Subcutaneous abdominal adipose tissue (tissue), 5 donors: ENCODE data around the gene POLR1B.
"Not testable (repeated sequence)": the region's sequence is repeated elsewhere in the genome, so short reads cannot be mapped to it uniquely, and the experiment has no call there.

Experiments used
- H3K27ac ChIP-seq: one replicate; pipeline ENCODE4 v1.7.0; 2013; ENCODE audit warnings: low read depth, mild to moderate bottlenecking, inconsistent platforms, low read length, moderate library complexity
- H3K27me3 ChIP-seq, 5 donors: one replicate each; pipeline ENCODE4 v1.7.0; 2013; ENCODE audit warnings: low read length in 5 of 5, inconsistent platforms in 1 of 5; ENCODE audit not compliant: control insufficient read depth in 5 of 5, insufficient read depth in 4 of 5
- H3K36me3 ChIP-seq, 5 donors: one replicate each; pipeline ENCODE4 v1.7.0; 2013; ENCODE audit warnings: low read length in 5 of 5; ENCODE audit not compliant: control insufficient read depth in 5 of 5, insufficient read depth in 5 of 5
- H3K4me1 ChIP-seq, 5 donors: one replicate each; pipeline ENCODE4 v1.7.0; 2013; ENCODE audit warnings: low read length in 5 of 5, mild to moderate bottlenecking in 3 of 5, moderate library complexity in 1 of 5; ENCODE audit not compliant: control insufficient read depth in 5 of 5, insufficient read depth in 5 of 5
- H3K4me3 ChIP-seq, 5 donors: one replicate each; pipeline ENCODE4 v1.7.0; 2013; ENCODE audit warnings: low read length in 5 of 5, low read depth in 1 of 5
- H3K9ac ChIP-seq, 5 donors: one replicate each; pipeline ENCODE4 v1.7.0; 2013; ENCODE audit warnings: low read length in 5 of 5, mild to moderate bottlenecking in 4 of 5, moderate library complexity in 3 of 5
- H3K9me3 ChIP-seq, 5 donors: one replicate each; pipeline ENCODE4 v1.7.0; 2013; ENCODE audit warnings: low read length in 5 of 5; ENCODE audit not compliant: control insufficient read depth in 5 of 5
- donor health status: healthy.
- donor health status: healthy.
- donor health status: healthy.
- donor health status: healthy.
- donor health status: healthy.

POLR1B gene, protein sequence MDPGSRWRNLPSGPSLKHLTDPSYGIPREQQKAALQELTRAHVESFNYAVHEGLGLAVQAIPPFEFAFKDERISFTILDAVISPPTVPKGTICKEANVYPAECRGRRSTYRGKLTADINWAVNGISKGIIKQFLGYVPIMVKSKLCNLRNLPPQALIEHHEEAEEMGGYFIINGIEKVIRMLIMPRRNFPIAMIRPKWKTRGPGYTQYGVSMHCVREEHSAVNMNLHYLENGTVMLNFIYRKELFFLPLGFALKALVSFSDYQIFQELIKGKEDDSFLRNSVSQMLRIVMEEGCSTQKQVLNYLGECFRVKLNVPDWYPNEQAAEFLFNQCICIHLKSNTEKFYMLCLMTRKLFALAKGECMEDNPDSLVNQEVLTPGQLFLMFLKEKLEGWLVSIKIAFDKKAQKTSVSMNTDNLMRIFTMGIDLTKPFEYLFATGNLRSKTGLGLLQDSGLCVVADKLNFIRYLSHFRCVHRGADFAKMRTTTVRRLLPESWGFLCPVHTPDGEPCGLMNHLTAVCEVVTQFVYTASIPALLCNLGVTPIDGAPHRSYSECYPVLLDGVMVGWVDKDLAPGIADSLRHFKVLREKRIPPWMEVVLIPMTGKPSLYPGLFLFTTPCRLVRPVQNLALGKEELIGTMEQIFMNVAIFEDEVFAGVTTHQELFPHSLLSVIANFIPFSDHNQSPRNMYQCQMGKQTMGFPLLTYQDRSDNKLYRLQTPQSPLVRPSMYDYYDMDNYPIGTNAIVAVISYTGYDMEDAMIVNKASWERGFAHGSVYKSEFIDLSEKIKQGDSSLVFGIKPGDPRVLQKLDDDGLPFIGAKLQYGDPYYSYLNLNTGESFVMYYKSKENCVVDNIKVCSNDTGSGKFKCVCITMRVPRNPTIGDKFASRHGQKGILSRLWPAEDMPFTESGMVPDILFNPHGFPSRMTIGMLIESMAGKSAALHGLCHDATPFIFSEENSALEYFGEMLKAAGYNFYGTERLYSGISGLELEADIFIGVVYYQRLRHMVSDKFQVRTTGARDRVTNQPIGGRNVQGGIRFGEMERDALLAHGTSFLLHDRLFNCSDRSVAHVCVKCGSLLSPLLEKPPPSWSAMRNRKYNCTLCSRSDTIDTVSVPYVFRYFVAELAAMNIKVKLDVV

DNA sequence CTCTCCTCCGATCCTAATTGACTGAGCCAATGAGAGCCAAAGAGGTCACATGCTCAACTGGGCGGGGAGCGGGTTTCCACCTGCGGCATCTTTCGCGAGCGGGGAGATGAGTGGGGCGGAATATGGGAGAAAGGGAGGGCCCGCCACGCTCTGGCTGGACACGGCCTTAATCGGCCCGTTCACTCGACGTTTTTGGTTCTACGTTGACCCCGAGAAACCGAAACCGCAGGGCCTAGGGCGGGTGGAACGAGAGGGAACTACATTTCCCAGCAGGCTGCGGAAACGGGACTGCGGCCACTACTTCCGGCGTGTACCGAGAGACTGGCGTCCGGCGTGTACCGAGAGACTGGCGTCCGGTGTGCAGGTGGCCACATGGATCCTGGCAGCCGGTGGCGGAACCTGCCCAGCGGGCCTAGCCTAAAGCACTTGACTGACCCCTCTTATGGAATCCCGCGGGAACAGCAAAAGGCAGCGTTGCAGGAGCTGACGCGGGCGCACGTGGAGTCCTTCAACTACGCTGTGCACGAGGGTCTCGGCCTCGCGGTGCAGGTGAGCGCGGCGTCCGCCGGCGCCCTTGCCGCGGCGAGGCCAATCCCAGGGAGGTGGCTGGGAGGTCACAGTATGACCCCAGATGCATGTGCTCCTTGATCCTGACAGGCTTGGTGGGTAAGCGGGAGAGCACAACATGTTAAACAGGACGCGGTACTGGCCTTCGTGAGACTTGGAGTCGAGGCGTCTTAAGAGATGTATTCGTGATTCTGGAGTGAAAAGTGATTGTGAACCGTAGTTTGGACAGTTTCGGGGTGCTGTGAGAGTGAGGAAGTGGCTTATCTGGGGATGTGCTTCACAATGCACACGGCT is at the start of gene POLR1B:
POLR1B (plus strand) TSS at position 343 of the 861 bp plus-strand sequence; CDS start at position 373, 30 bp downstream.
- H3K4me1 ChIP-seq = peaks cover 6 to 33% (median 30%) of the 10 kb centered on the region in 5 donors
- H3K4me3 ChIP-seq = peak within 1 kb of the TSS; percentile 78 to 100 (median 88)
- no peaks in the 10 kb centered on the region for H3K9me3 ChIP-seq
- peaks cover 0 to 7% (median 2%) of the 10 kb centered on the region in 5 donors for H3K36me3 ChIP-seq
- H3K9ac ChIP-seq = peak within 1 kb of the TSS; percentile 55 to 90 (median 86)
- H3K27me3 ChIP-seq = no peaks in the 10 kb centered on the region
- H3K27ac ChIP-seq = peak within 1 kb of the TSS; percentile 75

DNA sequence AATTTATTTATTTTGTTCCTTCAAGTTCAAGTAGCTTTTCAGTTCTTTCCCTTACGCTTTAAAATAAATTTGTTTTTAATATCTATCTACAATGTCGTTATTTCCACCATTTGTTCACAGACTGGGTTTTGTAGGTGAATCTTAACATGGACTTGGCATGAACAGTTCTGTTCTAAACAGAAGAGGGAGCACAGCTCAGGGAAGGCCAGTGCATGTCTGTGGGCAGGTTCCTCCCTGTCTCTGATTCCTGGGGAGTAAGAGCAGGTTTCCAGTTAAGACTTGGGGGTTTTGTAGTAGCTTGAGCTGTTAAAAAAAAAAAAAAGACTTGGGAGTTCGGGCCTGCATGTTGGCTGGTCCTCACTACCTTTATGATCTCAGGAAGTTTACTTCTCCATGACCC is 49.2 kb upstream of the POLR1B start:
- Histone ChIP-seq H3K27ac (no peak overlapping the region), H3K4me1 (peaks cover 2 to 13% (median 8%) of the 10 kb centered on the region in 5 donors), H3K4me3 (no peak overlapping the region), H3K9ac (no peak overlapping the region), H3K9me3 (no peaks in the 10 kb centered on the region), H3K27me3 (no peaks in the 10 kb centered on the region), H3K36me3 (peaks cover 6 to 16% (median 10%) of the 10 kb centered on the region in 5 donors)

DNA sequence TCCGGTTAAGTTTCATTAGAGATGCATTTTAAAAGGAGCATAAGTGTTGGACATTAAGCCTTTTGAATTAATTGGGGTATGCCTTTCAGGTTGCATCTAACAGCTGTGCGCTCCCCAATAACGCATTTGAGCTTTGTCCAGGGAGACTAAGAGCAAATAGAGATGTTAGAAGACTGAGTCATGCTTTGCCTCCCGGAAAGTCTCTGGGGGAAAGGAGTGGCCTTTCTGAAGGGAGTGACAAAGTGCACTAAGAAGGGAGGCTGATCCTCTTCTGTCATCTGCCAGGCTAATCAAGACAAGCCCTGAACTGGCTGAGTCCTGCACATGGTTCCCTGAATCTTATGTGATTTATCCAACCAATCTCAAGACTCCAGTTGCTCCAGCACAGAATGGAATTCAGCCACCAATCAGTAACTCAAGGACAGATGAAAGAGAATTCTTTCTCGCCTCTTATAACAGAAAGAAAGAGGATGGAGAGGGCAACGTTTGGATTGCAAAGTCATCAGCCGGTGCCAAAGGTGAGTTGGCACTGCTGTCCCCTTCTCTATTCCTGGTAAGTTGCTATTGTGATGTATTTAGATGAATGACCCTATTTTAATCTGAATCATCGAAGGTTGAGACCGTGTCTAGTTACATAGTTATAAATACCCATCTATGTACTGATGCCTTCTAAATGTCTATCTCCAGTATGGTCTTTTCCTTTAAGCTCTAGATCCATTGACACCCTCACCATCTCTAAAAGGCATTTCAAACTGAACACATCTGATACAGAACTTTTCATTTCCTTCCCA is 48.2 kb upstream of the POLR1B start:
- Histone ChIP-seq H3K27ac (no peak overlapping the region), H3K9ac (no peak overlapping the region), H3K9me3 (no peaks in the 10 kb centered on the region), H3K36me3 (peaks cover 6 to 16% (median 10%) of the 10 kb centered on the region in 5 donors), H3K4me3 (no peak overlapping the region), H3K27me3 (no peaks in the 10 kb centered on the region), H3K4me1 (peaks cover 2 to 9% (median 8%) of the 10 kb centered on the region in 5 donors)

DNA sequence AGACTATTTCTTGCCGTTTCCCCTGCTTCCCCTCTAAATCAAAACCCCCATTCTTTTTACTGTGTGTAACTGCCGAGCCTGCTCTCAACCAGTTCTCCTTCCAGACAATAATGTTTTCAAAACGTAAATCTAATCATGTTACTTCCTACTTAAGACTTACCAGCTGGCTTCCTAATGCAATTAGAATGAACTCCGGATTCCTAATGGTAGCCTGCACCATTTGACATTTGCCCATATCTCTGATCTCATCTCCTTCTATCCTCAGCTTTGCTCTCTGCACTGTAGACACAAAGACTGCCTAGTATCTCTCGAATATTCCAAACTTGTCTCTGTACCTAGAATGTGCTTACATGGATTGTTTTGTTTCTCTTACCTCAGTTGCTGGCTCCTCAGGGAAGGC is 47.4 kb upstream of the POLR1B start:
- H3K27me3 ChIP-seq = no peaks in the 10 kb centered on the region
- peaks cover 2 to 9% (median 8%) of the 10 kb centered on the region in 5 donors for H3K4me1 ChIP-seq
- H3K4me3 ChIP-seq = no peak overlapping the region
- no peaks in the 10 kb centered on the region for H3K9me3 ChIP-seq
- peaks cover 6 to 16% (median 10%) of the 10 kb centered on the region in 5 donors for H3K36me3 ChIP-seq
- no peak overlapping the region for H3K9ac ChIP-seq
- H3K27ac ChIP-seq = no peak overlapping the region

DNA sequence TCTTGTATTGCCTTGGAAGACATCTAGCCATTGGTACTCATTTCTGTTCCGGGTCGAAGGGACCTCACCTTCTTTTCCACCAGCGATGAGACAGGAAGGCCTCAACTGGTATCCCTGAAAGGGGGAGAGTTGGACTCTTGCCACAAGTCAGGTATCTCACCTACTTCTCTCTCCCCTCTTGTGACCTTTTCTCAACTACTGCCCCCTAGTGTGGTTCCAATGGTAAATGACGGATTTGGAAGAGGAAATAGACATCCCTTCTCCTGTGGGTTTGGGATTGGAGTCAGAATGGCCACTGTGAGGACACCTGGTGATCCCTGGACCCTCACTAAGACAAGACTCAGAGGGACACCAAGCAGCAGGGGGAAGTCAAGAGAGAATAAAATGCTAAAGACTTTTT is 46.4 kb upstream of the POLR1B start:
- not testable (repeated sequence) for H3K4me1 ChIP-seq, H3K9ac ChIP-seq

DNA sequence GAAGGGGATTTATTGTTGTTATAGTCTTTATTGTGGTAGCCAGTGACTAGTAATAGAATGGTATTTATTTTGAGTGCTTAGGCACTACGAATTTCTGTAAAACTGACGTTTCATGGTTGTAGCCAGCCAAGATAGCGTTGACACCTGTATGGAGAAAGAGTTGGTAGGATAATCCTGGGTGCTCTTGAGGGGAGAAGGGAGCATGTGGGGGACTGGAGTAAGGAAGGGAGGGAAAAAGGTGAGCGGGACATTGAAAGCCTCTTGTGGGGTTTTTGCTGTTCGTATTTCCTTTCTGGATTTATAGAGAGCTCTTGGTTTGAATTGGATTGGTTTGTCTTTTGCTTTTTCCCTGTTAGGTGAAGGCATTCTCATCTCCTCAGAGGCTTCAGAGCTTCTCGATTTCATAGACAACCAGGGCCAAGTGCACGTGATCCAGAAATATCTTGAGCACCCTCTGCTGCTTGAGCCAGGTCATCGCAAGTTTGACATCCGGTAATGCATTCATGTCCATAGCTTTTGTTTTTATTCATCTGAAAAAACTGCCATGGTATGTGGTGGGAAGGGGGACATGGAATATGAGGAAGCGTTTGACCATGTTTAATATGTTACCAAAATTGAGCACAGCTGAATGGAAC is 41.3 kb upstream of the POLR1B start:
- H3K36me3 ChIP-seq, H3K4me3 ChIP-seq, H3K9ac ChIP-seq, H3K9me3 ChIP-seq, H3K27me3 ChIP-seq, H3K27ac ChIP-seq, H3K4me1 ChIP-seq: not testable (repeated sequence)

More for the DNA sequence above, 46.4 kb upstream of the POLR1B start:
- H3K36me3 ChIP-seq = peaks cover 6 to 16% (median 10%) of the 10 kb centered on the region in 5 donors
- H3K4me3 ChIP-seq, H3K9me3 ChIP-seq, H3K27me3 ChIP-seq, H3K27ac ChIP-seq: not testable (repeated sequence)

DNA sequence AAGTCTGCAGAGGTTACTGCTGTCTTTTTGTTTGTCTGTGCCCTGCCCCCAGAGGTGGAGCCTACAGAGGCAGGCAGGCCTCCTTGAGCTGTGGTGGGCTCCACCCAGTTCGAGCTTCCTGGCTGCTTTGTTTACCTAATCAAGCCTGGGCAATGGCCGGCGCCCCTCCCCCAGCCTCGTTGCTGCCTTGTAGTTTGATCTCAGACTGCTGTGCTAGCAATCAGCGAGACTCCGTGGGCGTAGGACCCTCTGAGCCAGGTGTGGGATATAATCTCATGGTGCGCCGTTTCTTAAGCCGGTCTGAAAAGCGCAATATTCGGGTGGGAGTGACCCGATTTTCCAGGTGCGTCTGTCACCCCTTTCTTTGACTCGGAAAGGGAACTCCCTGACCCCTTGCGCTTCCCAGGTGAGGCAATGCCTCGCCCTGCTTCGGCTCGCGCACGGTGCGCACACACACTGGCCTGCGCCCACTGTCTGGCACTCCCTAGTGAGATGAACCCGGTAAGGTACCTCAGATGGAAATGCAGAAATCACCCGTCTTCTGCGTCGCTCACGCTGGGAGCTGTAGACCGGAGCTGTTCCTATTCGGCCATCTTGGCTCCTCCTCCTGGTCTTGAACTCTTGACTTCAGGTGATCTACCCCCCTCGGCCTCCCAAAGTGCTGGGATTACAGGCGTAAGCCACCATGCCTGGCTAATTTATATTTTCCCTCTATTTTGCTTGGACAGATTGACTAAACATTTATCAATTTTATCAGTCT is 32.8 kb upstream of the POLR1B start:
- not testable (repeated sequence) for H3K4me3 ChIP-seq, H3K27me3 ChIP-seq, H3K4me1 ChIP-seq, H3K9me3 ChIP-seq, H3K27ac ChIP-seq, H3K9ac ChIP-seq, H3K36me3 ChIP-seq

DNA sequence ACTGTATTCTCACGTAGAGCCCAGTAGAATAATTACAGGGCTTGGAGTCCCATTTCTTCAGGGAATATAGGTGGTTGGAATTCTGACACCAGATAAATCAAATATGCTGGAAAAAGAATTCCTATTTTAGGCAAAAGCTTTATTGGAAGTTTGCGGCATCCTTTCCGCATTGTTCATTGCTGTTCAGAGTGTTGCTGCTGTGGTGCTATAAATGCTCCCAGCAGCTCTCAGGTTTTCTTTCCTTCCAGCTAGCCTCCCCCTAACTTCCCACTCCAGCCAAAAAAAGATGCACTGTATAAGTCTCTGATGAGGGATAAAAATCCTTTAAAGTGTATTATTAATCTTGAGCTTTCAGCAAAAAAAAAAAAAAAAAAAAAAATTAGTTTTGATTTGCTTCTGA is 25.5 kb upstream of the POLR1B start:
- H3K27ac ChIP-seq = no peak overlapping the region
- H3K9me3 ChIP-seq = no peaks in the 10 kb centered on the region
- no peaks in the 10 kb centered on the region for H3K27me3 ChIP-seq
- H3K4me3 ChIP-seq = no peak overlapping the region
- no peak overlapping the region for H3K9ac ChIP-seq
- no peaks in the 10 kb centered on the region for H3K4me1 ChIP-seq
- H3K36me3 ChIP-seq = peaks cover 5 to 29% (median 21%) of the 10 kb centered on the region in 5 donors
